Sigmoid colon (tissue), 7 donors: ENCODE measurements around the gene KRTAP1-1. TPM values are rescaled to one million over a fixed set of nuclear protein-coding genes. Genes with fewer than 3 reads are reported as not detected.

Experiments used
- DNase-seq: peaks from one replicate; pipeline ENCODE4 v3.0.0-alpha.2; 2019
- H3K27ac ChIP-seq, 4 donors: fragments of 200-600 bp; sonication (generic); one replicate each; pipeline ENCODE4 v1.5.1; 2016 to 2019; ENCODE audit warnings: mild to moderate bottlenecking in 1 of 4
- H3K27me3 ChIP-seq, 3 donors: fragments of 200-600 bp; sonication (generic); one replicate each; pipeline ENCODE4 v1.5.1; 2019; ENCODE audit warnings: mild to moderate bottlenecking in 1 of 3
- H3K36me3 ChIP-seq, 4 donors: fragments of 200-600 bp; sonication (generic); one replicate each; pipeline ENCODE4 v1.5.1; 2016 to 2019
- H3K4me1 ChIP-seq, 4 donors: fragments of 200-600 bp; sonication (generic); one replicate each; pipeline ENCODE4 v1.5.1; 2017 to 2019
- H3K4me3 ChIP-seq, 4 donors: fragments of 200-600 bp; sonication (generic); one replicate each; pipeline ENCODE4 v1.5.1; 2017 to 2019; ENCODE audit warnings: mild to moderate bottlenecking in 2 of 4, moderate library complexity in 1 of 4
- H3K9me3 ChIP-seq, 4 donors: fragments of 200-600 bp in 3 of 4; sonication (generic) in 3 of 4; one replicate each; pipeline versions ENCODE4 v1.5.1 to v1.6.1; 2013 to 2019
- CTCF ChIP-seq, 4 experiments: fragments of 450-650 bp in 3 of 4; fragments of 200-600 bp in 1 of 4; IDR thresholded peaks; one replicate each; pipeline ENCODE4 v1.5.1; 2016 to 2019; ENCODE audit warnings: antibody characterized with exemption in 4 of 4, mild to moderate bottlenecking in 3 of 4, moderate library complexity in 2 of 4
- EP300 ChIP-seq, 4 donors: sonication (generic); formaldehyde crosslinking; IDR thresholded peaks; one replicate each; pipeline ENCODE4 v1.6.1; 2017; ENCODE audit warnings: antibody characterized with exemption in 4 of 4
- POLR2A ChIP-seq, 2 donors: fragments of 450-650 bp; IDR thresholded peaks; one replicate each; pipeline ENCODE4 v1.6.1; 2016; ENCODE audit warnings: antibody characterized with exemption in 2 of 2, mild to moderate bottlenecking in 2 of 2, moderate library complexity in 2 of 2
- POLR2AphosphoS5 ChIP-seq, 4 donors: sonication (generic); formaldehyde crosslinking; IDR thresholded peaks; one replicate each; pipeline ENCODE4 v1.6.1; 2017; ENCODE audit warnings: antibody characterized with exemption in 4 of 4
- WGBS, 2 donors: extraction: QIAGEN DNeasy Blood & Tissue Kit; methylation state at CpG; one replicate each; pipeline ENCODE4 v1.1.7; 2013; 5-methylcytosine and 5-hydroxymethylcytosine counted together
- intact Hi-C: fragments of 100-400 bp; cut with DNase I; formaldehyde crosslinking; loops from one replicate; pipeline ENCODE4 v1.15.1; 2023
- polyA plus RNA-seq, 3 donors: library from polyadenylated mRNA; stranded (reverse); fragments of 200-250 nt; gene quantifications; one replicate each; pipeline ENCODE4 v1.2.3, GENCODE V29; 2013
- small RNA-seq, 3 donors: library from RNA; depleted of rRNA; stranded (forward); fragments of <200 nt; gene quantifications; one replicate each; pipeline ENCODE3, GENCODE V24; 2016
- total RNA-seq, 4 donors: library from RNA; depleted of rRNA; stranded (reverse); fragments of >200 nt; gene quantifications; one replicate each; pipeline ENCODE4 v1.1.0, GENCODE V29; 2016
- donor health status: healthy with polysubstance abuse.
- donor health status: Bipolar disorder and iron deficiency.
- donor health status: healthy.

KRTAP1-1 gene
- total and polyA plus RNA-seq, 7 donors, result not detected

DNA sequence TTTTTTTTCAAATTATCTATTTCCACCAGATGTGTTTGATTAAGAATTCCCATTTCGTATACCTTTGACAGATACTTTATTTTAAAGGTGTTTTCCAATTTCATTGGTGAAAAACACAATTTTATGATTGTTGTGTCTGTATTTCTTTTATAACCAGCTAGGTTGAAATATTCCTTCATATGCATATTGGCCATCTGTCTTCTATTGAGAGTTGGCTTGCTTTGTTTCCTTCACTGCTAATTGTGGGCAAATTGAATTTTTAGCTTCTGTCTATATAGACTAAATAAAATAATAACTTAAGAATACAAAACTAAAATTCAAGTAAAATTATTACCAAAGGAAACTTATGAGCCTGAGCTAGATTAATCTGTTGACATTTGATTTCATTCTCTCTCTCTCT lies 46.1 kb downstream of the KRTAP1-1 start:
- no peak overlapping the region for H3K4me3 ChIP-seq
- H3K4me1 ChIP-seq, result no peaks in the 10 kb centered on the region
- intact Hi-C loops, result no loop called here
- no peak for DNase-seq
- WGBS, 2 donors, result 48 to 52% methylated on average over 1 of the region's 1 CpG
- no peaks in the 10 kb centered on the region for H3K27me3 ChIP-seq
- no peaks in the 10 kb centered on the region for H3K36me3 ChIP-seq
- no peak overlapping the region for H3K27ac ChIP-seq
- TF ChIP-seq CTCF (IDR thresholded peaks at IDR 0.05) (no peak), POLR2AphosphoS5 (IDR thresholded peaks at IDR 0.05) (no peak), POLR2A (IDR thresholded peaks at IDR 0.05) (no peak), EP300 (IDR thresholded peaks at IDR 0.05) (no peak)
- H3K9me3 ChIP-seq, result no peaks in the 10 kb centered on the region

GRCh38 chr17:40993839-40994238 lies 47.4 kb downstream of the KRTAP1-1 start, which contains the start of gene KRTAP3-3:
TSS of gene KRTAP3-3 (minus strand) at chr17:40994164. CDS start at chr17:40994097, 67 bp downstream.
- Histone ChIP-seq H3K9me3 (no peaks in the 10 kb centered on the region), H3K4me3 (no peak within 1 kb of the TSS), H3K4me1 (no peaks in the 10 kb centered on the region), H3K27ac (no peak within 1 kb of the TSS), H3K27me3 (no peaks in the 10 kb centered on the region), H3K36me3 (no peaks in the 10 kb centered on the region)
- WGBS, 2 donors, result 39 to 49% methylated on average over 4 of the region's 4 CpGs
- intact Hi-C loops, result no loop called here
- no peak for DNase-seq
- TF ChIP-seq POLR2AphosphoS5 (IDR thresholded peaks at IDR 0.05) (no peak), CTCF (IDR thresholded peaks at IDR 0.05) (no peak), EP300 (IDR thresholded peaks at IDR 0.05) (no peak), POLR2A (IDR thresholded peaks at IDR 0.05) (no peak)

DNA sequence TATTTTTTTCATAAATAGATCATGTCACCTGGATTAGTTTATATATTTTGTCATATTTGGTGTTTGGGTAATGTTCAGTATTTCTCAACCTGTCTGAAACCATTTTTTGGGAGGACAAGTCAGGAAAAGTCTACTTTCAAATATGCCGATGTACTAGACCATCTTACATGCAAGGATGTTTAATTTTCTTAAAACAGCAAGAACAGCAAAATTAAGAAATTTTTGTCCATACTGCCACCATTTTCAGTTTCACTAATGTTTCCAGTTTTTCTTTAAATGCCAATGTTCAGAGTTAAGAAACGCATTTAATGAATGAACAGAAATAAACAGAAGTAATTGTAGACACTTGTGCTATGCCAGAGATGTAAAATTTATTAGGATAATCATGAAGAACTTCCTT lies 48.2 kb downstream of the KRTAP1-1 start:
- Histone ChIP-seq H3K27me3 (no peaks in the 10 kb centered on the region), H3K36me3 (no peaks in the 10 kb centered on the region), H3K27ac (no peak overlapping the region), H3K4me1 (no peaks in the 10 kb centered on the region), H3K4me3 (no peak overlapping the region), H3K9me3 (no peaks in the 10 kb centered on the region)
- no peak for DNase-seq
- no peak for TF ChIP-seq EP300 (IDR thresholded peaks at IDR 0.05)
- TF ChIP-seq POLR2A (IDR thresholded peaks at IDR 0.05), result no peak
- TF ChIP-seq POLR2AphosphoS5 (IDR thresholded peaks at IDR 0.05), result no peak
- no peak for TF ChIP-seq CTCF (IDR thresholded peaks at IDR 0.05)
- intact Hi-C loops, result no loop called here
- WGBS, 2 donors, result 69 to 84% methylated on average over 2 of the region's 2 CpGs

DNA sequence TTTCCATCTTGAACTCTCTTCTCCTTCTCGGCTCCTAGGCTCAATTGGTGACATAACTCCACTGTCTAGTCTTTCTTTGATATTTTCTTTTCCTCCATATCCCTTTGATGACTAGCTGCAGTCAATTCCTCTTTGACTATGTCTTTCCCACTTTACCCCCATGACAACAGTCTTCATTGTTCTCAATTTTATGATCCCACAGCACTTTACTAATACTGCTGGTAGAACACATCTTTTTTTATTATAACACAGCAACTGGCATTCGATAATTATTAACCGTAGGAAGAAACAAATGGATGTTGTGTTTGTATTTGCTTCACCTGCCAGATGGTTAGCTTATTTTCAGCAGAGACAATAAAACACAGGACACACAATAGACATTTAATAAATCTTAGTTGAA lies 48.6 kb downstream of the KRTAP1-1 start:
- no peaks in the 10 kb centered on the region for H3K4me1 ChIP-seq
- no peaks in the 10 kb centered on the region for H3K36me3 ChIP-seq
- no peaks in the 10 kb centered on the region for H3K9me3 ChIP-seq
- H3K27ac ChIP-seq, result no peak overlapping the region
- no peak for DNase-seq
- no peak overlapping the region for H3K4me3 ChIP-seq
- intact Hi-C loops, result no loop called here
- H3K27me3 ChIP-seq, result no peaks in the 10 kb centered on the region
- 19 to 68% methylated on average over 3 of the region's 3 CpGs for WGBS, 2 donors
- TF ChIP-seq EP300 (IDR thresholded peaks at IDR 0.05) (no peak), POLR2AphosphoS5 (IDR thresholded peaks at IDR 0.05) (no peak), CTCF (IDR thresholded peaks at IDR 0.05) (no peak), POLR2A (IDR thresholded peaks at IDR 0.05) (no peak)

Small RNA genes lying within 50 kb of the gene (small RNA-seq; reads per million reads assigned to genes)
- 0 reads per million in 3 donors for gene KRTAP3-4P

Other genes with a start within 250 kb of the KRTAP1-1 start
Only the 30 nearest of the 37 such genes appear.
- not detected for gene KRT12, start 174.2 kb downstream of the KRTAP1-1 start, total RNA-seq
- 1 to 10 TPM; 1.2 to 1.8 (median 1.3) TPM for gene KRT12, start 174.2 kb downstream of the KRTAP1-1 start, polyA plus RNA-seq
- gene KRT20, start 156.2 kb downstream of the KRTAP1-1 start, total RNA-seq, result 1 to 10 TPM in 2 of 4 donors, not detected in 2; 1.4 to 2.1 TPM
- gene KRT20, start 156.2 kb downstream of the KRTAP1-1 start, polyA plus RNA-seq, result 1,000 to 10,000 TPM; 1,034 to 2,181 (median 1,227) TPM
- gene KRT23, start 103.8 kb downstream of the KRTAP1-1 start, total RNA-seq, result under 1 TPM in 1 of 4 donors, not detected in 3; 0.27 TPM
- gene KRT23, start 103.8 kb downstream of the KRTAP1-1 start, polyA plus RNA-seq, result 1 to 10 TPM in 1 of 3 donors, under 1 TPM in 2; 0.35 to 3.7 (median 0.60) TPM
- not detected for gene KRT39, start 74.5 kb downstream of the KRTAP1-1 start, total RNA-seq
- under 1 TPM in 1 of 3 donors, not detected in 2; 0.07 TPM for gene KRT39, start 74.5 kb downstream of the KRTAP1-1 start, polyA plus RNA-seq
- not detected for gene KRT40, start 57.1 kb downstream of the KRTAP1-1 start, total RNA-seq
- gene KRT40, start 57.1 kb downstream of the KRTAP1-1 start, polyA plus RNA-seq, result under 1 TPM in 2 of 3 donors, not detected in 1; 0.16 to 0.60 TPM
- not detected for gene KRTAP3-3, start 47.3 kb downstream of the KRTAP1-1 start, total RNA-seq
- not detected for gene KRTAP3-3, start 47.3 kb downstream of the KRTAP1-1 start, polyA plus RNA-seq
- not detected for gene KRTAP3-2, start 41.5 kb downstream of the KRTAP1-1 start, total RNA-seq
- gene KRTAP3-2, start 41.5 kb downstream of the KRTAP1-1 start, polyA plus RNA-seq, result not detected
- not detected for gene KRTAP3-1, start 32.3 kb downstream of the KRTAP1-1 start, total RNA-seq
- not detected for gene KRTAP3-1, start 32.3 kb downstream of the KRTAP1-1 start, polyA plus RNA-seq
- not detected for gene KRTAP1-5, start 14.2 kb downstream of the KRTAP1-1 start, total RNA-seq
- not detected for gene KRTAP1-5, start 14.2 kb downstream of the KRTAP1-1 start, polyA plus RNA-seq
- not detected for gene KRTAP1-4, start 11.3 kb downstream of the KRTAP1-1 start, total RNA-seq
- not detected for gene KRTAP1-4, start 11.3 kb downstream of the KRTAP1-1 start, polyA plus RNA-seq
- gene KRTAP1-3, start 6.6 kb downstream of the KRTAP1-1 start, total RNA-seq, result not detected
- not detected for gene KRTAP1-3, start 6.6 kb downstream of the KRTAP1-1 start, polyA plus RNA-seq
- gene KRTAP2-1, start 5.9 kb upstream of the KRTAP1-1 start, total RNA-seq, result not detected
- gene KRTAP2-1, start 5.9 kb upstream of the KRTAP1-1 start, polyA plus RNA-seq, result not detected
- gene KRTAP2-2, start 13.8 kb upstream of the KRTAP1-1 start, total RNA-seq, result not detected
- not detected for gene KRTAP2-2, start 13.8 kb upstream of the KRTAP1-1 start, polyA plus RNA-seq
- gene KRTAP2-3, start 18.7 kb upstream of the KRTAP1-1 start, total RNA-seq, result not detected
- not detected for gene KRTAP2-3, start 18.7 kb upstream of the KRTAP1-1 start, polyA plus RNA-seq
- not detected for gene KRTAP2-4, start 24.4 kb upstream of the KRTAP1-1 start, total RNA-seq
- gene KRTAP2-4, start 24.4 kb upstream of the KRTAP1-1 start, polyA plus RNA-seq, result not detected
- gene KRTAP4-7, start 42.7 kb upstream of the KRTAP1-1 start, total RNA-seq, result not detected
- not detected for gene KRTAP4-7, start 42.7 kb upstream of the KRTAP1-1 start, polyA plus RNA-seq
- not detected for gene KRTAP4-8, start 56.7 kb upstream of the KRTAP1-1 start, total RNA-seq
- gene KRTAP4-8, start 56.7 kb upstream of the KRTAP1-1 start, polyA plus RNA-seq, result not detected
- not detected for gene KRTAP4-16, start 60.8 kb upstream of the KRTAP1-1 start, total RNA-seq
- not detected for gene KRTAP4-16, start 60.8 kb upstream of the KRTAP1-1 start, polyA plus RNA-seq
- not detected for gene KRTAP4-9, start 63.9 kb upstream of the KRTAP1-1 start, total RNA-seq
- not detected for gene KRTAP4-9, start 63.9 kb upstream of the KRTAP1-1 start, polyA plus RNA-seq
- not detected for gene KRTAP4-11, start 76.9 kb upstream of the KRTAP1-1 start, total RNA-seq
- not detected for gene KRTAP4-11, start 76.9 kb upstream of the KRTAP1-1 start, polyA plus RNA-seq
- gene KRTAP4-12, start 82.7 kb upstream of the KRTAP1-1 start, total RNA-seq, result not detected
- gene KRTAP4-12, start 82.7 kb upstream of the KRTAP1-1 start, polyA plus RNA-seq, result not detected
- gene KRTAP4-6, start 99.1 kb upstream of the KRTAP1-1 start, total RNA-seq, result not detected
- not detected for gene KRTAP4-6, start 99.1 kb upstream of the KRTAP1-1 start, polyA plus RNA-seq
- gene KRTAP4-5, start 108.4 kb upstream of the KRTAP1-1 start, total RNA-seq, result not detected
- gene KRTAP4-5, start 108.4 kb upstream of the KRTAP1-1 start, polyA plus RNA-seq, result not detected
- not detected for gene KRTAP4-4, start 119.3 kb upstream of the KRTAP1-1 start, total RNA-seq
- gene KRTAP4-4, start 119.3 kb upstream of the KRTAP1-1 start, polyA plus RNA-seq, result not detected
- gene KRTAP4-3, start 126.8 kb upstream of the KRTAP1-1 start, total RNA-seq, result not detected
- not detected for gene KRTAP4-3, start 126.8 kb upstream of the KRTAP1-1 start, polyA plus RNA-seq
- gene KRTAP4-2, start 136.8 kb upstream of the KRTAP1-1 start, total RNA-seq, result not detected
- not detected for gene KRTAP4-2, start 136.8 kb upstream of the KRTAP1-1 start, polyA plus RNA-seq
- not detected for gene KRTAP4-1, start 143.5 kb upstream of the KRTAP1-1 start, total RNA-seq
- 1 to 10 TPM in 1 of 3 donors, not detected in 2; 1.4 TPM for gene KRTAP4-1, start 143.5 kb upstream of the KRTAP1-1 start, polyA plus RNA-seq
- not detected for gene KRTAP9-1, start 148.4 kb upstream of the KRTAP1-1 start, total RNA-seq
- not detected for gene KRTAP9-1, start 148.4 kb upstream of the KRTAP1-1 start, polyA plus RNA-seq
- gene KRTAP9-2, start 185.2 kb upstream of the KRTAP1-1 start, total RNA-seq, result not detected
- not detected for gene KRTAP9-2, start 185.2 kb upstream of the KRTAP1-1 start, polyA plus RNA-seq
- not detected for gene KRTAP9-3, start 191.0 kb upstream of the KRTAP1-1 start, total RNA-seq
- gene KRTAP9-3, start 191.0 kb upstream of the KRTAP1-1 start, polyA plus RNA-seq, result not detected